GM21723 (cell line): ENCODE data around the gene DMD.
"Not testable (repeated sequence)": the region's sequence is repeated elsewhere in the genome, so short reads cannot be mapped to it uniquely, and the experiment has no call there.

Source experiments
- ATAC-seq: cut with Tn5 transposase; IDR thresholded peaks from one replicate; pipeline ENCODE4 v1.9.1; 2021; ENCODE audit warnings: mild to moderate bottlenecking, moderate library complexity; ENCODE audit not compliant: unreplicated experiment

The DMD gene

GRCh38 chrX:33211356-33212260 is at the start of gene DMD:
TSS of gene DMD (minus strand) at chrX:33211549. CDS start at chrX:33211312, 237 bp downstream.
- no peak for ATAC-seq

GRCh38 chrX:33252306-33252825 is 41.0 kb upstream of the DMD start:
- ATAC-seq: no peak

- no peak for ATAC-seq
Observed at GRCh38 chrX:33218819-33219218, 7.5 kb upstream of the DMD start.

- ATAC-seq: no peak
Observed at GRCh38 chrX:33210156-33210555, 1.2 kb downstream of the DMD start.

GRCh38 chrX:33207056-33207455 is 4.3 kb downstream of the DMD start:
- ATAC-seq: no peak

- ATAC-seq: no peak
Observed at GRCh38 chrX:33205321-33205720, 6.0 kb downstream of the DMD start.

GRCh38 chrX:33204889-33205288 is 6.5 kb downstream of the DMD start:
- ATAC-seq: no peak

- no peak for ATAC-seq
Observed at GRCh38 chrX:33198561-33199279, 12.6 kb downstream of the DMD start.

- no peak for ATAC-seq
Observed at GRCh38 chrX:33195698-33196097, 15.7 kb downstream of the DMD start.

- ATAC-seq: no peak
Observed at GRCh38 chrX:33194876-33195433, 16.4 kb downstream of the DMD start.

- ATAC-seq: no peak
Observed at GRCh38 chrX:33194289-33194688, 17.1 kb downstream of the DMD start.

- ATAC-seq: no peak
Observed at GRCh38 chrX:33190016-33190415, 21.3 kb downstream of the DMD start.

GRCh38 chrX:33188881-33189280 is 22.5 kb downstream of the DMD start:
- no peak for ATAC-seq

GRCh38 chrX:33188286-33188685 is 23.1 kb downstream of the DMD start:
- ATAC-seq: no peak

GRCh38 chrX:33184803-33185202 is 26.5 kb downstream of the DMD start:
- not testable (repeated sequence) for ATAC-seq

GRCh38 chrX:33183361-33183760 is 28.0 kb downstream of the DMD start:
- ATAC-seq: no peak

- ATAC-seq: no peak
Observed at GRCh38 chrX:33178690-33179089, 32.7 kb downstream of the DMD start.

GRCh38 chrX:33178218-33178617 is 33.1 kb downstream of the DMD start:
- no peak for ATAC-seq

GRCh38 chrX:33175201-33175600 is 36.1 kb downstream of the DMD start:
- ATAC-seq: no peak

- ATAC-seq: no peak
Observed at GRCh38 chrX:33171041-33171440, 40.3 kb downstream of the DMD start.

GRCh38 chrX:33161829-33162228 is 49.5 kb downstream of the DMD start:
- ATAC-seq: no peak

- ATAC-seq: no peak
Observed at GRCh38 chrX:33160273-33160672, 51.1 kb downstream of the DMD start.
